Stomach (tissue), 4 donors: Measurements from ENCODE around the gene GALNT5.

Experiments used
- EP300 ChIP-seq: sonication (generic); formaldehyde crosslinking; IDR thresholded peaks from one replicate; pipeline ENCODE4 v1.6.1; 2017; ENCODE audit warnings: antibody characterized with exemption
- POLR2A ChIP-seq, 4 donors: fragments of 450-650 bp; IDR thresholded peaks; one replicate each; pipeline ENCODE4 v1.6.1; 2016; ENCODE audit warnings: antibody characterized with exemption in 4 of 4, control low read depth in 2 of 4, mild to moderate bottlenecking in 1 of 4, moderate library complexity in 1 of 4
- POLR2AphosphoS5 ChIP-seq, 3 donors: sonication (generic); formaldehyde crosslinking; IDR thresholded peaks; one replicate each; pipeline ENCODE4 v1.6.1; 2016; ENCODE audit warnings: antibody characterized with exemption in 3 of 3
- TF ChIP-seq, protein P1 (sequence below), 7 experiments: fragments of 450-650 bp in 4 of 7; fragments of 200-600 bp in 3 of 7; sonication (generic) in 3 of 7; IDR thresholded peaks; one replicate each; pipeline ENCODE4 v1.5.1; 2016 to 2019; ENCODE audit warnings: antibody characterized with exemption in 7 of 7, control low read depth in 2 of 7, mild to moderate bottlenecking in 1 of 7

DNA sequence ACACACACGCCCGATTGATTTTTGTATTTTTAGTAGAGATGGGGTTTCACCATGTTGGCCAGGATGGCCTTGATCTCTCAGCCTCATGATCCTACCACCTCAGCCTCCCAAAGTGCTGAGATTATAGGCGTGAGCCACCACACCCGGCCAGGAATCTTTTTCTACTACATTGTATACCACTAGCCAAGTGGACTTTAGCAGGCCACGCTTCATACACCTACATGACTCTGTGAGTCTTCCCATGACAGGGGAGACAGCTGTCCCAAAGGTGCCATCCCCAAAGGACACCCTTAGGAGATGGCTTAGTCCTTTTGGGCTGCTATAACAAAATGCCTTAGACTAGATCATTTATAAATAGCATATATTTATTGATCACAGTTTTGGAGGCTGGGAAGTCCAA lies 35.3 kb downstream of the GALNT5 start:
- TF ChIP-seq, protein P1, sequence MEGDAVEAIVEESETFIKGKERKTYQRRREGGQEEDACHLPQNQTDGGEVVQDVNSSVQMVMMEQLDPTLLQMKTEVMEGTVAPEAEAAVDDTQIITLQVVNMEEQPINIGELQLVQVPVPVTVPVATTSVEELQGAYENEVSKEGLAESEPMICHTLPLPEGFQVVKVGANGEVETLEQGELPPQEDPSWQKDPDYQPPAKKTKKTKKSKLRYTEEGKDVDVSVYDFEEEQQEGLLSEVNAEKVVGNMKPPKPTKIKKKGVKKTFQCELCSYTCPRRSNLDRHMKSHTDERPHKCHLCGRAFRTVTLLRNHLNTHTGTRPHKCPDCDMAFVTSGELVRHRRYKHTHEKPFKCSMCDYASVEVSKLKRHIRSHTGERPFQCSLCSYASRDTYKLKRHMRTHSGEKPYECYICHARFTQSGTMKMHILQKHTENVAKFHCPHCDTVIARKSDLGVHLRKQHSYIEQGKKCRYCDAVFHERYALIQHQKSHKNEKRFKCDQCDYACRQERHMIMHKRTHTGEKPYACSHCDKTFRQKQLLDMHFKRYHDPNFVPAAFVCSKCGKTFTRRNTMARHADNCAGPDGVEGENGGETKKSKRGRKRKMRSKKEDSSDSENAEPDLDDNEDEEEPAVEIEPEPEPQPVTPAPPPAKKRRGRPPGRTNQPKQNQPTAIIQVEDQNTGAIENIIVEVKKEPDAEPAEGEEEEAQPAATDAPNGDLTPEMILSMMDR (IDR thresholded peaks at IDR 0.05) = no peak
- TF ChIP-seq POLR2A (IDR thresholded peaks at IDR 0.05) = no peak
- no peak for TF ChIP-seq POLR2AphosphoS5 (IDR thresholded peaks at IDR 0.05)
- no peak for TF ChIP-seq EP300
